Sigmoid colon (tissue), 7 donors: ENCODE data around the gene HDHD3. TPM values are rescaled to one million over a fixed set of nuclear protein-coding genes. Genes with fewer than 3 reads are reported as not detected.
A peak's percentile ranks its signal among the peaks of the same experiment; 100 is the strongest.

Experiments used
- DNase-seq: peaks from one replicate; pipeline ENCODE4 v3.0.0-alpha.2; 2019
- H3K27ac ChIP-seq, 4 donors: fragments of 200-600 bp; sonication (generic); one replicate each; pipeline ENCODE4 v1.5.1; 2016 to 2019; ENCODE audit warnings: mild to moderate bottlenecking in 1 of 4
- H3K27me3 ChIP-seq, 3 donors: fragments of 200-600 bp; sonication (generic); one replicate each; pipeline ENCODE4 v1.5.1; 2019; ENCODE audit warnings: mild to moderate bottlenecking in 1 of 3
- H3K36me3 ChIP-seq, 4 donors: fragments of 200-600 bp; sonication (generic); one replicate each; pipeline ENCODE4 v1.5.1; 2016 to 2019
- H3K4me1 ChIP-seq, 4 donors: fragments of 200-600 bp; sonication (generic); one replicate each; pipeline ENCODE4 v1.5.1; 2017 to 2019
- H3K4me3 ChIP-seq, 4 donors: fragments of 200-600 bp; sonication (generic); one replicate each; pipeline ENCODE4 v1.5.1; 2017 to 2019; ENCODE audit warnings: mild to moderate bottlenecking in 2 of 4, moderate library complexity in 1 of 4
- H3K9me3 ChIP-seq, 4 donors: fragments of 200-600 bp in 3 of 4; sonication (generic) in 3 of 4; one replicate each; pipeline versions ENCODE4 v1.5.1 to v1.6.1; 2013 to 2019
- CTCF ChIP-seq, 4 experiments: fragments of 450-650 bp in 3 of 4; fragments of 200-600 bp in 1 of 4; IDR thresholded peaks; one replicate each; pipeline ENCODE4 v1.5.1; 2016 to 2019; ENCODE audit warnings: antibody characterized with exemption in 4 of 4, mild to moderate bottlenecking in 3 of 4, moderate library complexity in 2 of 4
- EP300 ChIP-seq, 4 donors: sonication (generic); formaldehyde crosslinking; IDR thresholded peaks; one replicate each; pipeline ENCODE4 v1.6.1; 2017; ENCODE audit warnings: antibody characterized with exemption in 4 of 4
- POLR2A ChIP-seq, 2 donors: fragments of 450-650 bp; IDR thresholded peaks; one replicate each; pipeline ENCODE4 v1.6.1; 2016; ENCODE audit warnings: antibody characterized with exemption in 2 of 2, mild to moderate bottlenecking in 2 of 2, moderate library complexity in 2 of 2
- POLR2AphosphoS5 ChIP-seq, 4 donors: sonication (generic); formaldehyde crosslinking; IDR thresholded peaks; one replicate each; pipeline ENCODE4 v1.6.1; 2017; ENCODE audit warnings: antibody characterized with exemption in 4 of 4
- WGBS, 2 donors: extraction: QIAGEN DNeasy Blood & Tissue Kit; methylation state at CpG; one replicate each; pipeline ENCODE4 v1.1.7; 2013; 5-methylcytosine and 5-hydroxymethylcytosine counted together
- intact Hi-C: fragments of 100-400 bp; cut with DNase I; formaldehyde crosslinking; loops from one replicate; pipeline ENCODE4 v1.15.1; 2023
- polyA plus RNA-seq, 3 donors: library from polyadenylated mRNA; stranded (reverse); fragments of 200-250 nt; gene quantifications; one replicate each; pipeline ENCODE4 v1.2.3, GENCODE V29; 2013
- total RNA-seq, 4 donors: library from RNA; depleted of rRNA; stranded (reverse); fragments of >200 nt; gene quantifications; one replicate each; pipeline ENCODE4 v1.1.0, GENCODE V29; 2016
- donor health status: healthy with polysubstance abuse.
- donor health status: Bipolar disorder and iron deficiency.
- donor health status: healthy.

The HDHD3 gene
- total and polyA plus RNA-seq, 7 donors, result 16.4 to 158 (median 34.6) TPM

GRCh38 chr9:113350107-113350661 lies 26.6 kb downstream of the HDHD3 start:
- Histone ChIP-seq H3K27ac (peak overlapping the region in 2 of 4 donors; percentile 15 to 56), H3K9me3 (no peaks in the 10 kb centered on the region), H3K36me3 (no peaks in the 10 kb centered on the region), H3K27me3 (peaks cover 0 to 25% (median 2%) of the 10 kb centered on the region in 3 donors), H3K4me3 (peak overlapping the region; percentile 31 to 59 (median 57)), H3K4me1 (peaks cover 0 to 16% (median 15%) of the 10 kb centered on the region in 4 donors)
- 2 to 9% methylated on average over 14 of the region's 14 CpGs for WGBS, 2 donors
- TF ChIP-seq POLR2A (IDR thresholded peaks at IDR 0.05) (no peak), CTCF (IDR thresholded peaks at IDR 0.05) (no peak), POLR2AphosphoS5 (IDR thresholded peaks at IDR 0.05) (no peak), EP300 (IDR thresholded peaks at IDR 0.05) (no peak)
- no peak for DNase-seq
- intact Hi-C loops, result no loop called here

- H3K36me3 ChIP-seq, result no peaks in the 10 kb centered on the region
- WGBS, 2 donors, result 1% methylated on average over 71 of the region's 71 CpGs
- H3K27me3 ChIP-seq, result peaks cover 0 to 25% (median 2%) of the 10 kb centered on the region in 3 donors
- peak within 1 kb of the TSS in 3 of 4 donors; percentile 15 to 56 (median 38) for H3K27ac ChIP-seq
- H3K4me1 ChIP-seq, result peaks cover 0 to 21% (median 18%) of the 10 kb centered on the region in 4 donors
- intact Hi-C loops, result loop anchor here (2.0 to 10.0 kb wide), 2 partner anchors 51 to 235 kb away; partner anchors contain the start of gene ALAD
- H3K9me3 ChIP-seq, result no peaks in the 10 kb centered on the region
- TF ChIP-seq EP300 (IDR thresholded peaks at IDR 0.05), result no peak
- peak within 1 kb of the TSS; percentile 31 to 59 (median 57) for H3K4me3 ChIP-seq
- no peak for DNase-seq
Observed at GRCh38 chr9:113349445-113350094, 27.2 kb downstream of the HDHD3 start, which contains the start of gene BSPRY. Gene BSPRY (plus strand): TSS chr9:113349541. CDS start chr9:113349580, 39 bp downstream.

- Histone ChIP-seq H3K9me3 (no peaks in the 10 kb centered on the region), H3K4me3 (peak overlapping the region in 3 of 4 donors; percentile 56 to 59 (median 58)), H3K4me1 (peaks cover 0 to 26% (median 22%) of the 10 kb centered on the region in 4 donors), H3K27me3 (peaks cover 0 to 25% (median 2%) of the 10 kb centered on the region in 3 donors), H3K27ac (peak overlapping the region in 2 of 4 donors; percentile 3 to 56), H3K36me3 (no peaks in the 10 kb centered on the region)
- DNase-seq, result no peak
- TF ChIP-seq CTCF (IDR thresholded peaks at IDR 0.05) (no peak), EP300 (IDR thresholded peaks at IDR 0.05) (no peak), POLR2A (IDR thresholded peaks at IDR 0.05) (no peak), POLR2AphosphoS5 (IDR thresholded peaks at IDR 0.05) (no peak)
- WGBS, 2 donors, result 5 to 25% methylated on average over 13 of the region's 13 CpGs
- intact Hi-C loops, result loop anchor here (2.0 to 10.0 kb wide), 2 partner anchors 52 to 236 kb away; partner anchors contain the start of gene ALAD
Observed at GRCh38 chr9:113349066-113349444, 27.7 kb downstream of the HDHD3 start.

- no peak overlapping the region for H3K4me3 ChIP-seq
- no peak for TF ChIP-seq POLR2A (IDR thresholded peaks at IDR 0.05)
- no peak for TF ChIP-seq POLR2AphosphoS5 (IDR thresholded peaks at IDR 0.05)
- TF ChIP-seq CTCF (IDR thresholded peaks at IDR 0.05), result no peak
- TF ChIP-seq EP300 (IDR thresholded peaks at IDR 0.05), result no peak
- H3K27me3 ChIP-seq, result peaks cover 0 to 25% (median 2%) of the 10 kb centered on the region in 3 donors
- no peak for DNase-seq
- intact Hi-C loops, result loop anchor here (2.0 to 10.0 kb wide), 2 partner anchors 52 to 236 kb away; partner anchors contain the start of gene ALAD
- peaks cover 0 to 30% (median 27%) of the 10 kb centered on the region in 4 donors for H3K4me1 ChIP-seq
- 63 to 80% methylated on average over 3 of the region's 3 CpGs for WGBS, 2 donors
- H3K36me3 ChIP-seq, result no peaks in the 10 kb centered on the region
- H3K9me3 ChIP-seq, result no peaks in the 10 kb centered on the region
- H3K27ac ChIP-seq, result no peak overlapping the region
Observed at GRCh38 chr9:113348437-113348836, 28.3 kb downstream of the HDHD3 start.

- DNase-seq, result no peak
- peaks cover 0 to 11% (median 2%) of the 10 kb centered on the region in 3 donors for H3K27me3 ChIP-seq
- intact Hi-C loops, result loop anchor here (10.0 kb wide), 1 partner anchor 239 kb away; no protein-coding TSS in a partner anchor
- H3K36me3 ChIP-seq, result no peaks in the 10 kb centered on the region
- peaks cover 0 to 41% (median 34%) of the 10 kb centered on the region in 4 donors for H3K4me1 ChIP-seq
- H3K27ac ChIP-seq, result peak overlapping the region in 1 of 4 donors; percentile 88
- TF ChIP-seq POLR2A (IDR thresholded peaks at IDR 0.05) (no peak), CTCF (IDR thresholded peaks at IDR 0.05) (no peak), POLR2AphosphoS5 (IDR thresholded peaks at IDR 0.05) (no peak), EP300 (IDR thresholded peaks at IDR 0.05) (no peak)
- no peaks in the 10 kb centered on the region for H3K9me3 ChIP-seq
- no peak overlapping the region for H3K4me3 ChIP-seq
- 0 to 12% methylated on average over 1 of the region's 1 CpG for WGBS, 2 donors
Observed at GRCh38 chr9:113345671-113346070, 31.1 kb downstream of the HDHD3 start.
